Heart right ventricle (tissue), 16 donors: ENCODE measurements around the gene RBMS3. TPM values are rescaled to one million over a fixed set of nuclear protein-coding genes. Genes with fewer than 3 reads are reported as not detected.

Source experiments
- ATAC-seq, 8 donors: fragments of 200-7000 bp; cut with Tn5 transposase; one replicate each; pipeline ENCODE4 v1.9.1; 2020; ENCODE audit warnings: mild to moderate bottlenecking in 8 of 8, moderate library complexity in 8 of 8, moderate number of reproducible peaks in 1 of 8
- DNase-seq, 2 donors: peaks; one replicate each; pipeline ENCODE4 v3.0.0-alpha.2; 2020
- H3K27ac ChIP-seq, 10 donors: fragments of 200-600 bp; sonication (generic) in 2 of 10; one replicate each; pipeline versions ENCODE4 v1.5.0 to v1.8.0; 2020 to 2022; ENCODE audit warnings: mild to moderate bottlenecking in 3 of 10
- H3K27me3 ChIP-seq, 7 donors: fragments of 200-600 bp; one replicate each; pipeline ENCODE4 v1.8.0; 2021 to 2022; ENCODE audit warnings: mild to moderate bottlenecking in 2 of 7
- H3K36me3 ChIP-seq, 9 donors: fragments of 200-600 bp; sonication (generic) in 1 of 9; one replicate each; pipeline versions ENCODE4 v1.5.0 to v1.8.0; 2020 to 2022; ENCODE audit warnings: mild to moderate bottlenecking in 2 of 9
- H3K4me1 ChIP-seq, 9 donors: fragments of 200-600 bp; sonication (generic) in 1 of 9; one replicate each; pipeline versions ENCODE4 v1.5.0 to v1.8.0; 2020 to 2022; ENCODE audit warnings: mild to moderate bottlenecking in 4 of 9
- H3K4me3 ChIP-seq, 10 donors: fragments of 200-600 bp; sonication (generic) in 2 of 10; one replicate each; pipeline versions ENCODE4 v1.5.0 to v1.8.0; 2020 to 2022; ENCODE audit warnings: mild to moderate bottlenecking in 7 of 10, moderate library complexity in 2 of 10
- H3K9me3 ChIP-seq, 11 donors: fragments of 200-600 bp in 10 of 11; sonication (generic) in 2 of 11; one replicate each; pipeline versions ENCODE4 v1.5.0 to v1.8.0; 2013 to 2022; ENCODE audit warnings: mild to moderate bottlenecking in 2 of 11, control low read depth in 1 of 11, moderate library complexity in 1 of 11
- CTCF ChIP-seq, 9 donors: fragments of 200-600 bp; sonication (generic) in 2 of 9; IDR thresholded peaks; one replicate each; pipeline versions ENCODE4 v1.5.0 to v1.8.0; 2021 to 2022; ENCODE audit warnings: antibody characterized with exemption in 9 of 9, mild to moderate bottlenecking in 5 of 9, moderate library complexity in 1 of 9
- WGBS, 2 donors: extraction: QIAGEN DNeasy Blood & Tissue Kit; methylation state at CpG; one replicate each; pipeline ENCODE4 v1.1.7; 2013; ENCODE audit warnings: inconsistent platforms in 1 of 2; 5-methylcytosine and 5-hydroxymethylcytosine counted together
- intact Hi-C, 10 donors: fragments of 100-400 bp; cut with DNase I; formaldehyde crosslinking; loops; one replicate each; pipeline versions ENCODE4 v1.11.1 to v1.14.2; 2022
- polyA plus RNA-seq, 2 donors: library from polyadenylated mRNA; stranded (reverse); fragments of 200-250 nt; gene quantifications; one replicate each; pipeline ENCODE4 v1.2.3, GENCODE V29; 2013
- total RNA-seq, 10 donors: library from RNA; stranded (reverse); fragmentation: NEBNext Ultra II Directional in 3 of 10; extraction: Animal tissue kit (Norgen Biotek cat#: 25700) in 3 of 10; gene quantifications; one replicate each; pipeline versions ENCODE4 v1.2.1 to v1.2.4, GENCODE V29; 2021 to 2023
- donor health status: Arrhythmogenic right ventricular cardiomyopathy.
- donor health status: ischemic (EF 13 %, LVEDD 7.1; RV severe dilation, severe dysfunction).
- donor health status: healthy with polysubstance abuse.
- donor health status: DM: no; HTN: yes; CAD: no.
- donor health status: DM: no; HTN: no; CAD: no.
- donor health status: ischemic (EF 25% LVEDD 6.9; RV normal size, moderate dysfunction).
- donor health status: ischemic (EF 25% LVEDD 5.7; RV mildly dilated, moderate dysfunction).
- donor health status: healthy.
- donor health status: DM: yes; HTN: yes; CAD: no.
- donor health status: Ischemic cardiomyopathy.
- donor health status: ischemic (EF 35%, LVEDD 5.7; RV mildly dilated, moderate dysfunction).
- donor health status: nonischemic (EF 11% LVEDD 7.7; RV severe dilation, severe dysfunction).
- donor health status: DM: yes; HTN: yes; CAD: no.
- donor health status: PGD.
- donor health status: ischemic (EF 29% LVEDD 5.4; RV normal size, mild dysfunction).
- donor health status: nonischemic (EF 23%, LVEDD 6.1; RV moderate dilation, normal function).

Gene RBMS3
- total and polyA plus RNA-seq, 12 donors: 3.2 to 41.1 (median 26.4) TPM

DNA sequence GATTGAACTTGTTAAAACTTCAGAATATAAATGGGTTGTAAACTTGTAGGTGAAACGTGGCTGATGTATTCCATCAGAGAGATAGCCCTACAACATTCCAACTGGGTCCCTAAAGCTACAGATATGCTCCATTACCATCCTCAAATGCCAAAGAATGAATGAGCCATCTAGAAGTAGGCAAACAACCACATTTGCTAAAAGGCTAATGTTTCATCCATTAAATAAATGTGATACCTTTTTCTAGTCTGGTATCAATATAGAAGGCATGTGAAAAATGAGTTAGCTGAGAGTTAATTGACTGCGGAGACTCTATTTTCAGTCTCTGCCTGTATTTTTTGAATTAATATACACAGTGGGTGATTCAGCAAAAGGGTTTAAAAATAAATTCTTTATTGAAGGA lies 203.8 kb downstream of the RBMS3 start:
- 93% methylated on average over 2 of the region's 2 CpGs for WGBS, 2 donors
- TF ChIP-seq CTCF (IDR thresholded peaks at IDR 0.05): no peak
- intact Hi-C loops: no loop called here
- DNase-seq (no peak), ATAC-seq (no peak)
- Histone ChIP-seq H3K27me3 (no peaks in the 10 kb centered on the region), H3K36me3 (peaks cover 0 to 20% (median 0%) of the 10 kb centered on the region in 9 donors), H3K4me3 (no peak overlapping the region), H3K27ac (no peak overlapping the region), H3K9me3 (no peaks in the 10 kb centered on the region), H3K4me1 (peaks cover 0 to 17% (median 7%) of the 10 kb centered on the region in 9 donors)

DNA sequence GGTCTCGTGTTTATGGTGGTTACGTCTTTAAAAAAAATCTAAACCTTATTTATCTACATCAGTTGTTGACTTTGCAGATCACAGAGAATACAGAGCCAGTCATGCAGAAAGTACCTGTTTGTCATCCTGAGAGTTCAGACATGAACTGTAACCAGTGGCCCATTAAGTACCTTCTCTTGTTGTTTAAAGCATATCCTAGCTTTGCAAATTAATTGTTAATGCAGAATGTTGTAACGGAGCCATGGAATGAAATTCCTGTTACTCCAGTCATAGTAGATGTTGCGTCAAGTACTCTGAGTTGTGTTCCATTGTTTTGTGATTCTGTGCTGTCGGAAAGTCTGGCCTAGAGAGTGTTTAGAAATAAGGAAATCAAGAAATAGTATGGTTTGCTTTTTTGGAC lies 205.2 kb downstream of the RBMS3 start:
- intact Hi-C loops: no loop called here
- no peak for TF ChIP-seq CTCF (IDR thresholded peaks at IDR 0.05)
- Histone ChIP-seq H3K36me3 (peaks cover 0 to 30% (median 0%) of the 10 kb centered on the region in 9 donors), H3K4me3 (no peak overlapping the region), H3K9me3 (no peaks in the 10 kb centered on the region), H3K4me1 (peaks cover 0 to 17% (median 7%) of the 10 kb centered on the region in 9 donors), H3K27ac (peak overlapping the region in 1 of 10 donors; percentile 10), H3K27me3 (no peaks in the 10 kb centered on the region)
- ATAC-seq (peak in 6 of 8 donors; percentile 43 to 81 (median 65)), DNase-seq (no peak)
- 83 to 85% methylated on average over 5 of the region's 5 CpGs for WGBS, 2 donors

DNA sequence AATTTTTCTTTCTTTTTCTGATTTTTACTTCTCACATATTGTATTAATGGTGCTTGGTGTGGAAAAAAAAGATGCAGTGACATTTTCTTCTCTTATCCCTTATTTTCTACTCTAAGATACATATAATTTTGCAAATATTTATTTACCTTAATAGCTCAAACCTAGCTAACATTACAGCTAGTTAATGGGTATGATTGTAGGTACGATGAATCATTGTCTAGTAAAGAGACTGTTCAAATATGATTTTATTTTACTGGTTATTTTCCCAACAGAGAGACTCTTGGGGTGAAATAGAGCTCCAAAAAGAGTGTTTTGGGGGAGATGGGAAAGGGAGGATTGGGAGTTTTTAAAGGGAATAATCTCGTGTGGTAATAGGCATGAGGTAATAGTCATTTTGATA lies 206.0 kb downstream of the RBMS3 start:
- Histone ChIP-seq H3K4me3 (no peak overlapping the region), H3K4me1 (peaks cover 0 to 17% (median 7%) of the 10 kb centered on the region in 9 donors), H3K36me3 (peaks cover 0 to 33% (median 0%) of the 10 kb centered on the region in 9 donors), H3K27me3 (no peaks in the 10 kb centered on the region), H3K9me3 (no peaks in the 10 kb centered on the region), H3K27ac (no peak overlapping the region)
- DNase-seq (no peak), ATAC-seq (no peak)
- TF ChIP-seq CTCF (IDR thresholded peaks at IDR 0.05): no peak
- intact Hi-C loops: no loop called here
- 89% methylated on average over 2 of the region's 2 CpGs for WGBS, 2 donors

DNA sequence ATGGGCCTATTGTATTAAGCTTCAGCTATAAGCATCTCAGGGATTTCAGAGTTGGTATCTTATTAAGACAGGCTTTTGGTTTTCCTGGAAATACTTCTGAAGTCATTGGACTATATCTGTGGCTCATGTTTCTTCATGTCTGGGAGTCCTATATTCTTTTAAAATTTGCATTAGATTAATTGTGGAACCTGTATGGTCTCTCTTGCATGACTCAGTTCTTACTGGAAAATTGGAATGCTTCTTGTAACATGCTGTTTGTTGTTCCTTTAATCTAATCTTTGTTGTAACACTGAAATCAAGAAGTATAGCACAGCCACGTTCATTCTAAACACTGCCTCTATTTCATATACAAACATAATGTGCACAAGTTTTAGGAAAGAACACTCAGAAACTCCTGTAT lies 208.1 kb downstream of the RBMS3 start:
- ATAC-seq: no peak
- Histone ChIP-seq H3K4me1 (peaks cover 0 to 17% (median 7%) of the 10 kb centered on the region in 9 donors), H3K27ac (no peak overlapping the region), H3K9me3 (no peaks in the 10 kb centered on the region), H3K36me3 (peaks cover 0 to 33% (median 0%) of the 10 kb centered on the region in 9 donors), H3K27me3 (no peaks in the 10 kb centered on the region), H3K4me3 (no peak overlapping the region)
- intact Hi-C loops: no loop called here
- no peak for TF ChIP-seq CTCF (IDR thresholded peaks at IDR 0.05)
- WGBS, 2 donors: 67 to 75% methylated on average over 1 of the region's 1 CpG
- no peak for DNase-seq
